Erythroblast (primary cell): ENCODE measurements around the gene TSPEAR.

ENCODE experiments used
- GATA1 ChIP-seq: IDR thresholded peaks from 2 replicates; pipeline ENCODE4 v1.6.1; 2011; ENCODE audit warnings: low read depth, mild to moderate bottlenecking, control low read depth, low read length, moderate library complexity
- POLR2A ChIP-seq: IDR thresholded peaks from 2 replicates; pipeline ENCODE4 v1.6.1; 2011; ENCODE audit warnings: mild to moderate bottlenecking, low read length

DNA sequence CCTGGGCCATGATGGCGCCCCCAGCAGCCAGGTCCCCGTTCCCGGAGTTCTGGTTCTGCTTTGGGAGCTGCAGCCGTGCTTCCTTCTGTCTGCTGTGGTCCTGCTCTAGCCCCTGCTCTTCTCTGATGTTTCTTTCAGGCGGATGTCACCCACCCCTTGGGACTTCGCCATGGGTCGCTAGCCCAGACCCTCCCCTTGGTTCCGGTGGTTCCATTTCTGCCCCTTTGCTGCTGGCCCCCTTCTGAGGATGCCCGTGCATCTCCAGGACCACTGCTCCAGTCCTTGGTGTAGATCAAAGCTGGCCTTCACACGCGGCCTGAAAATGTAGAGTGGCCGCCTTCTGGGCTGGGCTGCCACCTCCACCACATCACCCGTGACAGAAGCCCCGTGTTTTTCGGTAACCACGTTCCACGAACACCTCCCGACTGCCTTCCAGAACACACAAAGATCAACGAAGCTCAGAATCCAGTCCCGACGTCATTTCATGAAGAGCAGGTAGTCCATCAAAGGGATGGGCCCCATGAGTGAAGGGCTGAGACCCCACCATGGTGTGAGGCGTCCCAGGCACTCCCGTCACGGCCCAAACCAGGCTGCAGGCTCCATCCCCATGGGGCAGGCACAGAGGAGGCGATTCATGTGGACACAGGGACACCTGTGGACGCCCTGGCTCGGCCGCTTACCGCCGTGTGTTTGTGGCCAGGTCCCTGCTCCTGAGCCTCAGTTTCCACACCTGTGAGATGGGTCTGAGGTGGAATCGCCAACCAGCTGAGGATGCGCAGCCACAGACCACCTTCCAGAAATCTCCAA lies 195.8 kb downstream of the TSPEAR start:
- TF ChIP-seq POLR2A (no peak), GATA1 (no peak)
